K562 (cell line): ENCODE data around the gene NET1. TPM values are rescaled to one million over a fixed set of nuclear protein-coding genes. Genes with fewer than 3 reads are reported as not detected.

ENCODE experiments used
- ATAC-seq: fragments of 200-7000 bp; cut with Tn5 transposase; 3 replicates; pipeline ENCODE4 v1.9.1; 2020; ENCODE audit warnings: moderate library complexity
- BruUV-seq: library from RNA; stranded (reverse); fragments of 400-500 nt; replicated peaks from 2 replicates; lab custom pipeline; 2021; lab: Mats Ljungman, UMichigan
- CTCF ChIA-PET: fragments of 300-600 bp; formaldehyde crosslinking; extraction: SDS; loops from one replicate; lab custom pipeline; 2021; ENCODE audit warnings: low intra/inter-chr PET ratio; lab: Yijun Ruan, JAX
- POLR2A ChIA-PET: fragments of 300-600, 350-650 bp; sonication (Branson Sonifier 250); formaldehyde crosslinking; extraction: SDS; loops from one replicate; lab custom pipeline; 2021; ENCODE audit warnings: antibody characterized with exemption, inconsistent platforms; lab: Yijun Ruan, JAX
- DNase-seq, 4 experiments: peaks; one replicate each; pipeline versions ENCODE4 v3.0.0 to v3.0.0-alpha.2; 2011 to 2018; ENCODE audit warnings: low spot score in 3 of 4, mixed read lengths in 3 of 4; ENCODE audit errors: extremely low read depth in 1 of 4
- FAIRE-seq: peaks from 2 replicates; lab custom pipeline; 2011; peaks lifted over from hg19 to GRCh38; lab: Jason Lieb, UNC
- H2AFZ ChIP-seq: 2 replicates; pipeline ENCODE4 v1.6.0; 2011; ENCODE audit warnings: low read depth, low read length, control low read depth, inconsistent platforms
- H3K27ac ChIP-seq: fragments of 200-600 bp; 3 replicates; pipeline ENCODE4 v1.8.0; 2011; ENCODE audit warnings: low read depth, mild to moderate bottlenecking, control low read depth, inconsistent platforms, low read length, moderate library complexity, mixed read lengths; ENCODE audit errors: extremely low read depth
- H3K27me3 ChIP-seq, 2 experiments: fragments of 300-600 bp in 1 of 2; 2 replicates in 1 of 2; 3 replicates in 1 of 2; pipeline versions ENCODE4 v1.6.0 to v1.8.0; 2011; ENCODE audit warnings: inconsistent platforms in 2 of 2, low read length in 2 of 2, mild to moderate bottlenecking in 1 of 2, mixed read lengths in 1 of 2, moderate library complexity in 1 of 2; ENCODE audit not compliant: control insufficient read depth in 2 of 2, insufficient read depth in 2 of 2
- H3K36me3 ChIP-seq: fragments of 300-600 bp; 3 replicates; pipeline ENCODE4 v1.8.0; 2011; ENCODE audit warnings: mild to moderate bottlenecking, low read length, inconsistent platforms; ENCODE audit not compliant: control insufficient read depth, insufficient read depth
- H3K4me1 ChIP-seq, 2 experiments: fragments of 200-600 bp in 1 of 2; replicated peaks in 1 of 2; 2 replicates in 1 of 2; 3 replicates in 1 of 2; pipeline versions ENCODE4 v1.5.1 to v1.8.0; 2011; ENCODE audit warnings: inconsistent platforms in 2 of 2, low read length in 2 of 2, mild to moderate bottlenecking in 1 of 2, mixed read lengths in 1 of 2, moderate library complexity in 1 of 2; ENCODE audit not compliant: control insufficient read depth in 2 of 2, insufficient read depth in 2 of 2
- H3K4me2 ChIP-seq: 2 replicates; pipeline ENCODE4 v1.6.1; 2011; ENCODE audit warnings: low read length, control low read depth, inconsistent platforms, mixed read lengths; ENCODE audit not compliant: insufficient read depth
- H3K4me3 ChIP-seq: fragments of 200-600 bp; sonication (generic), shearing (Covaris generic); 2 replicates; pipeline ENCODE4 v1.5.1; 2016; ENCODE audit warnings: control low read depth, inconsistent platforms
- H3K79me2 ChIP-seq: fragments of 200-600 bp; 3 replicates; pipeline ENCODE4 v1.8.0; 2011; ENCODE audit warnings: low read length, inconsistent platforms; ENCODE audit not compliant: control insufficient read depth, insufficient read depth
- H3K9ac ChIP-seq, 2 experiments: 2 replicates each; pipeline versions ENCODE4 v1.6.0 to v1.6.1; 2011; ENCODE audit warnings: low read depth in 2 of 2, low read length in 2 of 2, control low read depth in 1 of 2, inconsistent platforms in 1 of 2, mild to moderate bottlenecking in 1 of 2, mixed read lengths in 1 of 2; ENCODE audit not compliant: insufficient read depth in 1 of 2
- H3K9me1 ChIP-seq: one replicate; pipeline ENCODE4 v1.6.0; 2011; ENCODE audit warnings: inconsistent platforms, mild to moderate bottlenecking, low read length, moderate library complexity; ENCODE audit not compliant: control insufficient read depth, insufficient read depth
- H3K9me3 ChIP-seq: replicated peaks from 2 replicates; pipeline ENCODE4 v1.5.1; 2011; ENCODE audit warnings: low read depth, low read length, inconsistent platforms; ENCODE audit not compliant: control insufficient read depth, insufficient read depth
- H4K20me1 ChIP-seq: replicated peaks from 2 replicates; pipeline ENCODE4 v1.6.1; 2011; ENCODE audit warnings: low read length, inconsistent platforms, mixed read lengths; ENCODE audit not compliant: control insufficient read depth, insufficient read depth
- BHLHE40 ChIP-seq: IDR thresholded peaks from 2 replicates; pipeline ENCODE4 v1.6.1; 2011; ENCODE audit warnings: low read length, improper control_type of control experiment
- CTBP1 ChIP-seq: fragments of 450-650 bp; IDR thresholded peaks from 2 replicates; pipeline ENCODE4 v1.6.1; 2016; ENCODE audit warnings: borderline replicate concordance
- EP400 ChIP-seq: fragments of 450-650 bp; IDR thresholded peaks from 2 replicates; pipeline ENCODE4 v1.6.1; 2017; ENCODE audit warnings: antibody characterized with exemption, mild to moderate bottlenecking, moderate library complexity
- FOXJ3 ChIP-seq: sonication (generic); formaldehyde crosslinking; IDR thresholded peaks from 2 replicates; pipeline ENCODE4 v1.4.0; 2020; ENCODE audit warnings: mild to moderate bottlenecking, missing genetic modification reagents
- HDAC2 ChIP-seq: fragments of 450-650 bp; IDR thresholded peaks from 2 replicates; pipeline ENCODE4 v1.6.1; 2016; ENCODE audit warnings: mild to moderate bottlenecking
- HDGF ChIP-seq: fragments of 450-650 bp; IDR thresholded peaks from 2 replicates; pipeline ENCODE4 v1.6.1; 2016
- HNRNPLL ChIP-seq: fragments of 200-400 bp; formaldehyde crosslinking; IDR thresholded peaks from 2 replicates; pipeline ENCODE4 v1.6.1; 2017; ENCODE audit warnings: low read length, low read depth, mild to moderate bottlenecking; ENCODE audit not compliant: poor library complexity, severe bottlenecking
- IFI16 ChIP-seq: fragments of 250-450 bp; sonication (Bioruptor Pico); IDR thresholded peaks from 2 replicates; pipeline ENCODE4 v2.1.2; 2022; ENCODE audit warnings: mild to moderate bottlenecking, inconsistent platforms
- MAZ ChIP-seq, 2 experiments: fragments of 450-650 bp in 1 of 2; sonication (generic) in 1 of 2; formaldehyde crosslinking; IDR thresholded peaks in 1 of 2; conservative IDR thresholded peaks in 1 of 2; 2 replicates each; pipeline versions ENCODE4 v1.4.0 to v1.5.0; 2020; ENCODE audit warnings: mild to moderate bottlenecking in 1 of 2, missing genetic modification reagents in 1 of 2
- NONO ChIP-seq, 2 experiments: fragments of 200-400 bp in 1 of 2; fragments of 450-650 bp in 1 of 2; formaldehyde crosslinking in 1 of 2; IDR thresholded peaks; 2 replicates each; pipeline ENCODE4 v1.6.1; 2017; ENCODE audit warnings: low read depth in 2 of 2, mild to moderate bottlenecking in 2 of 2, moderate library complexity in 2 of 2, low read length in 1 of 2
- NR4A1 ChIP-seq, 2 experiments: fragments of 250-450 bp in 1 of 2; fragments of 450-650 bp in 1 of 2; sonication (Bioruptor Pico) in 1 of 2; IDR thresholded peaks; 2 replicates each; pipeline versions ENCODE4 v1.4.0 to v1.6.1; 2016 to 2020; ENCODE audit warnings: mild to moderate bottlenecking in 2 of 2, missing compliant biosample characterization in 1 of 2, missing genetic modification characterization in 1 of 2, moderate library complexity in 1 of 2
- PHF8 ChIP-seq: fragments of 200-600 bp; sonication (generic); IDR thresholded peaks from 2 replicates; pipeline ENCODE4 v1.6.1; 2012; ENCODE audit warnings: mixed run types, mild to moderate bottlenecking, inconsistent platforms, low read length, moderate library complexity, borderline replicate concordance
- POLR2AphosphoS5 ChIP-seq: IDR thresholded peaks from 2 replicates; pipeline ENCODE4 v1.6.1; 2011; ENCODE audit warnings: mild to moderate bottlenecking, low read depth, low read length, moderate library complexity; ENCODE audit not compliant: control insufficient read depth, insufficient read depth
- PRPF4 ChIP-seq: fragments of 200-400 bp; formaldehyde crosslinking; IDR thresholded peaks from one replicate; pipeline ENCODE4 v1.6.1; 2017; ENCODE audit warnings: low read length, low read depth, mild to moderate bottlenecking; ENCODE audit not compliant: insufficient read depth, poor library complexity, severe bottlenecking
- ZBTB12 ChIP-seq: fragments of 250-450 bp; sonication (Bioruptor Pico); IDR thresholded peaks from 2 replicates; pipeline ENCODE4 v1.4.0; 2020
- ZNF311 ChIP-seq: fragments of 250-450 bp; sonication (Bioruptor Pico); IDR thresholded peaks from 2 replicates; pipeline ENCODE4 v1.4.0; 2020; ENCODE audit warnings: mild to moderate bottlenecking, moderate library complexity
- ZNF354B ChIP-seq: fragments of 250-450 bp; sonication (Bioruptor Pico); IDR thresholded peaks from 2 replicates; pipeline ENCODE4 v1.4.0; 2020
- ZNF444 ChIP-seq: fragments of 250-450 bp; sonication (Bioruptor Pico); IDR thresholded peaks from 2 replicates; pipeline ENCODE4 v1.4.0; 2020; ENCODE audit warnings: mild to moderate bottlenecking, moderate library complexity
- WGBS: fragments of 100-300 bp; shearing (Covaris generic); methylation state at CpG from one replicate; pipeline ENCODE4 v1.1.6; 2016; ENCODE audit warnings: low coverage, mixed read lengths; ENCODE audit not compliant: insufficient coverage; ENCODE audit errors: missing lambda C conversion rate; 5-methylcytosine and 5-hydroxymethylcytosine counted together
- in situ Hi-C: fragments of 300-500 bp; cut with MboI; formaldehyde crosslinking; loops from 4 replicates; pipeline ENCODE4 v1.15.0; 2018; ENCODE audit warnings: inconsistent platforms, mixed read lengths
- intact Hi-C: fragments of 100-400 bp; cut with micrococcal nuclease; formaldehyde crosslinking; loops from 2 replicates; pipeline ENCODE4 v1.14.2; 2022
- polyA plus RNA-seq, 8 experiments: library from polyadenylated mRNA; depleted of rRNA in 4 of 8; stranded (reverse) in 5 of 8; unstranded in 3 of 8; fragments of >200 nt; fragmentation: Nextera tagmentation in 2 of 8; fragmentation: Illumina TruSeq in 1 of 8; extraction: Ambion mirVana in 2 of 8; extraction: Trizol in 1 of 8; gene quantifications; 2 replicates each; pipeline versions ENCODE4 v1.2.1 to v1.2.3, GENCODE V29; 2011 to 2014; ENCODE audit warnings: inconsistent platforms in 1 of 8, missing spikeins in 1 of 8
- total RNA-seq, 7 experiments: library from RNA; depleted of rRNA in 6 of 7; stranded (reverse); fragments of >200 nt in 6 of 7; fragmentation: Illumina TruSeq in 2 of 7; extraction: Trizol in 2 of 7; gene quantifications; 2 replicates each; pipeline versions ENCODE4 v1.2.1 to v1.2.3, GENCODE V29; 2011 to 2021; ENCODE audit warnings: low replicate concordance in 1 of 7

The NET1 gene
- total and polyA plus RNA-seq, 9 of the 15 experiments (the other 6 are each of a cell fraction or from before 2014, with no cell fraction given) = 47.4 to 258 (median 106) TPM

- TF ChIP-seq ZNF354B = no peak
- TF ChIP-seq NONO (IDR thresholded peaks at IDR 0.05; ENCODE audit: low read depth in 2 of 2, low read length in 1 of 2) = 0 out of 4 replicates have a peak, but pooled peaks of 1 of the 2 experiments have one; percentile 41
- TF ChIP-seq PRPF4 = no peak
- no peak for TF ChIP-seq ZNF444 (CRISPR knock-in tag)
Measured at GRCh38 chr10:5479481-5480161, 67.3 kb downstream of the NET1 start (continued).

DNA sequence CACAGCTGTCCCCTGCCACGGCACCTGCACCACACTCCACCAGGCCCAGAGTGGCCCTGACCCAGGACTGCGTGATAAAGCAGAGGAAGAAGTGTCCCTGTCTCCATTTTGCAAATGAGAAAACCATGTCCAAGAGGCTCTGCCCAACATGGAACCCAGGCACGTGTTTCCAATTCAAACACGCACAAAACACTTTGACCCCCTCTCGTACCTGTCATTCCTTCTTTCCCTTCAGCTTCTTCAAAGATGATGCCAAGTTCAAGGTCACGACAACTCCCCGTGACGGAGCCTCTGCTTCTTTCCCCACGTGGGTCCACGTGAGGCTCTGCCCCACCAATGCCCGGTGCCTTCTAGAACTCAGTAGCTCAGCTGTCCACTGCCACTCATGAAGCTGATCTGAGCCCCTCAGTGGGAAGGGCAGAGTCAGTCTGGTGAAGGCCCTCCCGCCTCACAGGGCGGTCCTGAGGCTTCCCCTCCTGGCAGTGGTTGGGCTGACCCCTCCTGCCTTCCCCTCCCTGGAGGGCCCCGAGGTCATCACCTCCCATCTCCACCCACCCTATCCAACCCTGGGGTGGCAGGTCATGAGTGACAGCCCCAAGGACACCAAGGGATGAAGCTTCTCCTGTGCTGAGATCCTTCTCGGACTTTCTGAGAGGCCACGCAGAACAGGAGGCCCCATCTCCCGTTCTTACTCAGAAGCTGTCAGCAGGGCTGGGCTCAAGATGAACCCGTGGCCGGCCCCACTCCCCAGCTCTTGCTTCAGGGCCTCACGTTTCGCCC is 68.0 kb downstream of the NET1 start:
- ChIA-PET CTCF (no interaction called here), POLR2A (interaction anchor here (0.6 to 7.0 kb wide), 8 partner anchors 12 to 681 kb away, joined by 3 to 43 read pairs (median 3); no protein-coding TSS in a partner anchor)
- Histone ChIP-seq H2AFZ (peak overlapping the region; percentile 52), H4K20me1 (no peaks in the 10 kb centered on the region), H3K4me1 (peaks cover 49 to 57% of the 10 kb centered on the region in 2 experiments), H3K27ac (peak overlapping the region; percentile 94), H3K4me3 (peak overlapping the region; percentile 47), H3K27me3 (no peaks in the 10 kb centered on the region), H3K9me3 (no peaks in the 10 kb centered on the region), H3K9ac (peak overlapping the region; percentile 85 to 90), H3K4me2 (peak overlapping the region; percentile 100), H3K79me2 (peaks cover 97% of the 10 kb centered on the region), H3K9me1 (no peaks in the 10 kb centered on the region), H3K36me3 (peaks cover 26% of the 10 kb centered on the region)
- peak; percentile 21 for ATAC-seq
- intact Hi-C loops (loop anchor here (5.0 kb wide), 1 partner anchor 67 kb away; no protein-coding TSS in a partner anchor), in situ Hi-C loops (no loop called here)
- no TSS peak for BruUV-seq
- 9% methylated on average over 21 of the region's 21 CpGs for WGBS
- FAIRE-seq = peak; percentile 58
- peak; percentile 68 to 83 (median 83) for DNase-seq
- TF ChIP-seq FOXJ3 = no peak
- peak; percentile 41; the same call in 1 of the 2 replicates for TF ChIP-seq ZNF311
- TF ChIP-seq BHLHE40 = peak; percentile 31; the same call in 1 of the 2 replicates
- TF ChIP-seq HDGF = 0 out of 2 replicates have a peak, but pooled peaks have one; percentile 39
- peak; percentile 92 to 98 for TF ChIP-seq MAZ (CRISPR knock-in tag; conservative IDR thresholded peaks at IDR 0.05 in 1 of 2, IDR thresholded peaks at IDR 0.05 in 1 of 2)
- peak; percentile 39; the same call in 1 of the 2 replicates for TF ChIP-seq PHF8
- peak; percentile 80 for TF ChIP-seq CTBP1
- TF ChIP-seq NR4A1 (CRISPR knock-in tag; IDR thresholded peaks at IDR 0.05) = no peak
- peak; percentile 77; the same call in 1 of the 2 replicates for TF ChIP-seq NR4A1 (tag; IDR thresholded peaks at IDR 0.05)
- TF ChIP-seq POLR2AphosphoS5 = no peak
- peak; percentile 4; the same call in 1 of the 2 replicates for TF ChIP-seq IFI16 (CRISPR knock-in tag)
- TF ChIP-seq EP400 = peak; percentile 25; the same call in 1 of the 2 replicates
- TF ChIP-seq HNRNPLL = peak; percentile 20
- TF ChIP-seq HDAC2 = peak; percentile 14; the same call in 1 of the 2 replicates
- no peak for TF ChIP-seq ZBTB12 (CRISPR knock-in tag)
